ENCODE data around the gene PSME2. TPM values are rescaled to one million over a fixed set of nuclear protein-coding genes. Genes with fewer than 3 reads are reported as not detected.

Gene PSME2
- total and polyA plus RNA-seq, 10 of the 15 experiments (the other 5 are each of a cell fraction or from before 2014, with no cell fraction given), result 510 to 3,542 (median 913) TPM

GRCh38 chr14:24146453-24146977, at the start of gene PSME2 (continued):
- TF ChIP-seq, protein P1, sequence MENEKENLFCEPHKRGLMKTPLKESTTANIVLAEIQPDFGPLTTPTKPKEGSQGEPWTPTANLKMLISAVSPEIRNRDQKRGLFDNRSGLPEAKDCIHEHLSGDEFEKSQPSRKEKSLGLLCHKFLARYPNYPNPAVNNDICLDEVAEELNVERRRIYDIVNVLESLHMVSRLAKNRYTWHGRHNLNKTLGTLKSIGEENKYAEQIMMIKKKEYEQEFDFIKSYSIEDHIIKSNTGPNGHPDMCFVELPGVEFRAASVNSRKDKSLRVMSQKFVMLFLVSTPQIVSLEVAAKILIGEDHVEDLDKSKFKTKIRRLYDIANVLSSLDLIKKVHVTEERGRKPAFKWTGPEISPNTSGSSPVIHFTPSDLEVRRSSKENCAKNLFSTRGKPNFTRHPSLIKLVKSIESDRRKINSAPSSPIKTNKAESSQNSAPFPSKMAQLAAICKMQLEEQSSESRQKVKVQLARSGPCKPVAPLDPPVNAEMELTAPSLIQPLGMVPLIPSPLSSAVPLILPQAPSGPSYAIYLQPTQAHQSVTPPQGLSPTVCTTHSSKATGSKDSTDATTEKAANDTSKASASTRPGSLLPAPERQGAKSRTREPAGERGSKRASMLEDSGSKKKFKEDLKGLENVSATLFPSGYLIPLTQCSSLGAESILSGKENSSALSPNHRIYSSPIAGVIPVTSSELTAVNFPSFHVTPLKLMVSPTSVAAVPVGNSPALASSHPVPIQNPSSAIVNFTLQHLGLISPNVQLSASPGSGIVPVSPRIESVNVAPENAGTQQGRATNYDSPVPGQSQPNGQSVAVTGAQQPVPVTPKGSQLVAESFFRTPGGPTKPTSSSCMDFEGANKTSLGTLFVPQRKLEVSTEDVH (IDR thresholded peaks at IDR 0.05; ENCODE audit: low read depth, partially characterized antibody), result no peak
- TF ChIP-seq RUNX3 (IDR thresholded peaks at IDR 0.05; ENCODE audit: low read length), result peak; percentile 62; the same call in 1 of the 2 replicates
- peak; percentile 73; the same call in 1 of the 2 replicates for TF ChIP-seq SMARCA5 (IDR thresholded peaks at IDR 0.05)
- no peak for TF ChIP-seq NFIC (IDR thresholded peaks at IDR 0.05; ENCODE audit: low read depth, low read length)
- TF ChIP-seq BCLAF1 (IDR thresholded peaks at IDR 0.05), result no peak
- TF ChIP-seq IKZF2 (IDR thresholded peaks at IDR 0.05), result peak; percentile 53 to 66; a peak in 2 of 4 replicates
- TF ChIP-seq CBX3 (IDR thresholded peaks at IDR 0.05; ENCODE audit: borderline replicate concordance, low read depth), result no peak
- TF ChIP-seq ZZZ3 (IDR thresholded peaks at IDR 0.05; ENCODE audit: control insufficient read depth, insufficient read length, low read depth), result no peak
- TF ChIP-seq, protein P2, sequence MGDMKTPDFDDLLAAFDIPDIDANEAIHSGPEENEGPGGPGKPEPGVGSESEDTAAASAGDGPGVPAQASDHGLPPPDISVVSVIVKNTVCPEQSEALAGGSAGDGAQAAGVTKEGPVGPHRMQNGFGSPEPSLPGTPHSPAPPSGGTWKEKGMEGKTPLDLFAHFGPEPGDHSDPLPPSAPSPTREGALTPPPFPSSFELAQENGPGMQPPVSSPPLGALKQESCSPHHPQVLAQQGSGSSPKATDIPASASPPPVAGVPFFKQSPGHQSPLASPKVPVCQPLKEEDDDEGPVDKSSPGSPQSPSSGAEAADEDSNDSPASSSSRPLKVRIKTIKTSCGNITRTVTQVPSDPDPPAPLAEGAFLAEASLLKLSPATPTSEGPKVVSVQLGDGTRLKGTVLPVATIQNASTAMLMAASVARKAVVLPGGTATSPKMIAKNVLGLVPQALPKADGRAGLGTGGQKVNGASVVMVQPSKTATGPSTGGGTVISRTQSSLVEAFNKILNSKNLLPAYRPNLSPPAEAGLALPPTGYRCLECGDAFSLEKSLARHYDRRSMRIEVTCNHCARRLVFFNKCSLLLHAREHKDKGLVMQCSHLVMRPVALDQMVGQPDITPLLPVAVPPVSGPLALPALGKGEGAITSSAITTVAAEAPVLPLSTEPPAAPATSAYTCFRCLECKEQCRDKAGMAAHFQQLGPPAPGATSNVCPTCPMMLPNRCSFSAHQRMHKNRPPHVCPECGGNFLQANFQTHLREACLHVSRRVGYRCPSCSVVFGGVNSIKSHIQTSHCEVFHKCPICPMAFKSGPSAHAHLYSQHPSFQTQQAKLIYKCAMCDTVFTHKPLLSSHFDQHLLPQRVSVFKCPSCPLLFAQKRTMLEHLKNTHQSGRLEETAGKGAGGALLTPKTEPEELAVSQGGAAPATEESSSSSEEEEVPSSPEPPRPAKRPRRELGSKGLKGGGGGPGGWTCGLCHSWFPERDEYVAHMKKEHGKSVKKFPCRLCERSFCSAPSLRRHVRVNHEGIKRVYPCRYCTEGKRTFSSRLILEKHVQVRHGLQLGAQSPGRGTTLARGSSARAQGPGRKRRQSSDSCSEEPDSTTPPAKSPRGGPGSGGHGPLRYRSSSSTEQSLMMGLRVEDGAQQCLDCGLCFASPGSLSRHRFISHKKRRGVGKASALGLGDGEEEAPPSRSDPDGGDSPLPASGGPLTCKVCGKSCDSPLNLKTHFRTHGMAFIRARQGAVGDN (IDR thresholded peaks at IDR 0.05), result peak; percentile 27; the same call in 1 of the 2 replicates
- TF ChIP-seq JUND (IDR thresholded peaks at IDR 0.05; ENCODE audit: low read depth, low read length), result no peak
- peak; percentile 41; the same call in 1 of the 2 replicates for TF ChIP-seq POLR2AphosphoS2 (IDR thresholded peaks at IDR 0.05; ENCODE audit: low read depth, low read length)
- no peak for TF ChIP-seq RFX5 (IDR thresholded peaks at IDR 0.05; ENCODE audit: low read depth, low read length)
- TF ChIP-seq, protein P3, sequence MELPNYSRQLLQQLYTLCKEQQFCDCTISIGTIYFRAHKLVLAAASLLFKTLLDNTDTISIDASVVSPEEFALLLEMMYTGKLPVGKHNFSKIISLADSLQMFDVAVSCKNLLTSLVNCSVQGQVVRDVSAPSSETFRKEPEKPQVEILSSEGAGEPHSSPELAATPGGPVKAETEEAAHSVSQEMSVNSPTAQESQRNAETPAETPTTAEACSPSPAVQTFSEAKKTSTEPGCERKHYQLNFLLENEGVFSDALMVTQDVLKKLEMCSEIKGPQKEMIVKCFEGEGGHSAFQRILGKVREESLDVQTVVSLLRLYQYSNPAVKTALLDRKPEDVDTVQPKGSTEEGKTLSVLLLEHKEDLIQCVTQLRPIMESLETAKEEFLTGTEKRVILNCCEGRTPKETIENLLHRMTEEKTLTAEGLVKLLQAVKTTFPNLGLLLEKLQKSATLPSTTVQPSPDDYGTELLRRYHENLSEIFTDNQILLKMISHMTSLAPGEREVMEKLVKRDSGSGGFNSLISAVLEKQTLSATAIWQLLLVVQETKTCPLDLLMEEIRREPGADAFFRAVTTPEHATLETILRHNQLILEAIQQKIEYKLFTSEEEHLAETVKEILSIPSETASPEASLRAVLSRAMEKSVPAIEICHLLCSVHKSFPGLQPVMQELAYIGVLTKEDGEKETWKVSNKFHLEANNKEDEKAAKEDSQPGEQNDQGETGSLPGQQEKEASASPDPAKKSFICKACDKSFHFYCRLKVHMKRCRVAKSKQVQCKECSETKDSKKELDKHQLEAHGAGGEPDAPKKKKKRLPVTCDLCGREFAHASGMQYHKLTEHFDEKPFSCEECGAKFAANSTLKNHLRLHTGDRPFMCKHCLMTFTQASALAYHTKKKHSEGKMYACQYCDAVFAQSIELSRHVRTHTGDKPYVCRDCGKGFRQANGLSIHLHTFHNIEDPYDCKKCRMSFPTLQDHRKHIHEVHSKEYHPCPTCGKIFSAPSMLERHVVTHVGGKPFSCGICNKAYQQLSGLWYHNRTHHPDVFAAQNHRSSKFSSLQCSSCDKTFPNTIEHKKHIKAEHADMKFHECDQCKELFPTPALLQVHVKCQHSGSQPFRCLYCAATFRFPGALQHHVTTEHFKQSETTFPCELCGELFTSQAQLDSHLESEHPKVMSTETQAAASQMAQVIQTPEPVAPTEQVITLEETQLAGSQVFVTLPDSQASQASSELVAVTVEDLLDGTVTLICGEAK (IDR thresholded peaks at IDR 0.05; ENCODE audit: borderline replicate concordance), result no peak
- peak; percentile 80; the same call in 1 of the 2 replicates for TF ChIP-seq POLR2AphosphoS5 (IDR thresholded peaks at IDR 0.05; ENCODE audit: low read length)
- 0 out of 2 replicates have a peak, but pooled peaks have one; percentile 20 for TF ChIP-seq YY1 (IDR thresholded peaks at IDR 0.05; ENCODE audit: low read depth, low read length)
- peak; percentile 58; the same call in 1 of the 2 replicates for TF ChIP-seq EED (IDR thresholded peaks at IDR 0.05; ENCODE audit: low read depth)
